ENCODE measurements around the gene TTN.

The TTN gene

GRCh38 chr2:178819147-178819875, 12.1 kb upstream of the TTN start:
- FAIRE-seq (no peak), DNase-seq (ENCODE audit: insufficient read length, low spot score) (no peak)
- no peak for TF ChIP-seq CTCF (IDR thresholded peaks at IDR 0.05; ENCODE audit: insufficient read depth, missing control alignments)

- FAIRE-seq (no peak), DNase-seq (ENCODE audit: insufficient read length, low spot score) (no peak)
- TF ChIP-seq CTCF (IDR thresholded peaks at IDR 0.05; ENCODE audit: insufficient read depth, missing control alignments) = no peak
These were observed 4.7 kb upstream of the TTN start for GRCh38 chr2:178811901-178812300.

GRCh38 chr2:178811045-178811444, 3.8 kb upstream of the TTN start:
- no peak for DNase-seq (ENCODE audit: insufficient read length, low spot score)
- peak; percentile 16 for FAIRE-seq
- TF ChIP-seq CTCF (IDR thresholded peaks at IDR 0.05; ENCODE audit: insufficient read depth, missing control alignments) = no peak

GRCh38 chr2:178810422-178810821, 3.2 kb upstream of the TTN start:
- DNase-seq (ENCODE audit: insufficient read length, low spot score) (no peak), FAIRE-seq (no peak)
- no peak for TF ChIP-seq CTCF (IDR thresholded peaks at IDR 0.05; ENCODE audit: insufficient read depth, missing control alignments)

- no peak for TF ChIP-seq CTCF (IDR thresholded peaks at IDR 0.05; ENCODE audit: insufficient read depth, missing control alignments)
- FAIRE-seq = peak; percentile 44
These were observed 680 bp downstream of the TTN start for GRCh38 chr2:178806543-178806942.

GRCh38 chr2:178805457-178805856, 1.8 kb downstream of the TTN start:
- DNase-seq (ENCODE audit: insufficient read length, low spot score) (no peak), FAIRE-seq (no peak)
- TF ChIP-seq CTCF (IDR thresholded peaks at IDR 0.05; ENCODE audit: insufficient read depth, missing control alignments) = no peak

More at GRCh38 chr2:178806543-178806942, 680 bp downstream of the TTN start:
- DNase-seq (ENCODE audit: insufficient read length, low spot score) = no peak

GRCh38 chr2:178804791-178805190, 2.4 kb downstream of the TTN start:
- TF ChIP-seq CTCF (IDR thresholded peaks at IDR 0.05; ENCODE audit: insufficient read depth, missing control alignments) = peak; percentile 23
- FAIRE-seq (peak; percentile 29), DNase-seq (ENCODE audit: insufficient read length, low spot score) (peak; percentile 18)
